HAP-1 (cell line): Measurements from ENCODE around the gene COX7A2L.

ENCODE experiments used
- DNase-seq, 2 experiments: peaks; one replicate each; pipeline ENCODE4 v3.0.0-alpha.2; 2016 to 2020; ENCODE audit warnings: low spot score in 2 of 2
- H3K27me3 ChIP-seq: fragments of 250-450 bp; sonication (Bioruptor Pico); 2 replicates; pipeline ENCODE4 v1.5.1; 2020; ENCODE audit warnings: low read depth, mild to moderate bottlenecking, moderate library complexity
- H3K36me3 ChIP-seq: fragments of 250-450 bp; sonication (Bioruptor Pico); replicated peaks from 2 replicates; pipeline ENCODE4 v1.5.1; 2020; ENCODE audit warnings: mild to moderate bottlenecking
- H3K4me1 ChIP-seq: fragments of 250-450 bp; sonication (Bioruptor Pico); 2 replicates; pipeline ENCODE4 v1.5.1; 2020; ENCODE audit warnings: mild to moderate bottlenecking
- H3K4me3 ChIP-seq: fragments of 250-450 bp; sonication (Bioruptor Pico); 2 replicates; pipeline ENCODE4 v1.5.1; 2020; ENCODE audit warnings: mild to moderate bottlenecking, moderate library complexity
- H3K9me3 ChIP-seq: fragments of 250-450 bp; sonication (Bioruptor Pico); 2 replicates; pipeline ENCODE4 v1.5.1; 2020; ENCODE audit warnings: mild to moderate bottlenecking, moderate library complexity
- in situ Hi-C: fragments of 300-500 bp; cut with MboI; formaldehyde crosslinking; loops from 3 replicates; pipeline ENCODE4 v1.14.3; 2020; ENCODE audit warnings: low sequenced_read_pairs, inconsistent platforms, mixed read lengths

The COX7A2L gene

DNA sequence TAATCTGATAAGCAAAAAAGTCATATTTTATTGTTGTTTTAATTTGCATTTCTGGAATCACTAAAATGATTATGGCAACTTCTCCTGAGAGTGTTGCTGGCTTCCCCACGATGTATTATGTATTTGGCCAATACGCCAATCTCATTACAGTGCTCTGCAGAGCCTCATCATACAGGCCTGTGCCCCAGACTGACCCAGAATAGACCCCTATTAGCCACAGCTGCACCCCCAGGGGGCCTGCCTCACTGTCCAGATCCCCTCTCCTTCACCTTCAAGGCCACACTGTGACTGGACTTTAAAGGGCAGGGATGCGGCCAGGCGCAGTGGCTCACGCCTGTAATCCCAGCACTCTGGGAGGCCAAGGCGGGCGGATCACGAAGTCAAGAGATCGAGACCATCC is 17.4 kb upstream of the COX7A2L start:
- in situ Hi-C loops: no loop called here

DNA sequence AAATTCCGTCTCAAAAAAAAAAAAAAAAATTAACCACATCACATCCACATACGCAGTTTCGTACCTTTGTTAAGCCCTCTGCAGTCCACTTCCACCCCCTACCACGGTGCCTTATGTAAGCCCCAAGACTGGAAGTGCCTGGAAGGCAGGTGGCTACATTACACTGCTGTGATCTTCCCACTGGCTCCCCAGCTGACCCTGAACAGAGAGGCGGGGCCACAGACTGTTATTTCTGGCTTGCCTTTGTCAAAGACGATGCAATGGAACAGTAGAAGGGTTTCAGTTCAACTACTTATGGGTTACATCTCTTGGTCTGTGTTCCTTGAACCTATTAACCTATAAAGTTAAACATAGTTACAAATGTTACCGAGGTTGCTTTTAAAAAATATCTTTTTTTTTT is 15.7 kb upstream of the COX7A2L start:
- Histone ChIP-seq H3K4me3 (no peak overlapping the region), H3K36me3 (no peaks in the 10 kb centered on the region), H3K9me3 (no peaks in the 10 kb centered on the region), H3K27me3 (no peaks in the 10 kb centered on the region), H3K4me1 (no peaks in the 10 kb centered on the region)
- in situ Hi-C loops: no loop called here
- no peak for DNase-seq

More for the DNA sequence above, 17.4 kb upstream of the COX7A2L start:
- H3K4me3 ChIP-seq: no peak overlapping the region
- H3K9me3 ChIP-seq: no peaks in the 10 kb centered on the region
- no peaks in the 10 kb centered on the region for H3K27me3 ChIP-seq
- no peak for DNase-seq
- no peaks in the 10 kb centered on the region for H3K4me1 ChIP-seq
- no peaks in the 10 kb centered on the region for H3K36me3 ChIP-seq

GRCh38 chr2:42372474-42373200 is 11.6 kb upstream of the COX7A2L start:
- Histone ChIP-seq H3K4me3 (no peak overlapping the region), H3K4me1 (peaks cover 13% of the 10 kb centered on the region), H3K27me3 (no peaks in the 10 kb centered on the region), H3K9me3 (no peaks in the 10 kb centered on the region), H3K36me3 (no peaks in the 10 kb centered on the region)
- in situ Hi-C loops: loop anchor here (25.0 kb wide), 1 partner anchor 290 kb away; no protein-coding TSS in a partner anchor
- no peak for DNase-seq

DNA sequence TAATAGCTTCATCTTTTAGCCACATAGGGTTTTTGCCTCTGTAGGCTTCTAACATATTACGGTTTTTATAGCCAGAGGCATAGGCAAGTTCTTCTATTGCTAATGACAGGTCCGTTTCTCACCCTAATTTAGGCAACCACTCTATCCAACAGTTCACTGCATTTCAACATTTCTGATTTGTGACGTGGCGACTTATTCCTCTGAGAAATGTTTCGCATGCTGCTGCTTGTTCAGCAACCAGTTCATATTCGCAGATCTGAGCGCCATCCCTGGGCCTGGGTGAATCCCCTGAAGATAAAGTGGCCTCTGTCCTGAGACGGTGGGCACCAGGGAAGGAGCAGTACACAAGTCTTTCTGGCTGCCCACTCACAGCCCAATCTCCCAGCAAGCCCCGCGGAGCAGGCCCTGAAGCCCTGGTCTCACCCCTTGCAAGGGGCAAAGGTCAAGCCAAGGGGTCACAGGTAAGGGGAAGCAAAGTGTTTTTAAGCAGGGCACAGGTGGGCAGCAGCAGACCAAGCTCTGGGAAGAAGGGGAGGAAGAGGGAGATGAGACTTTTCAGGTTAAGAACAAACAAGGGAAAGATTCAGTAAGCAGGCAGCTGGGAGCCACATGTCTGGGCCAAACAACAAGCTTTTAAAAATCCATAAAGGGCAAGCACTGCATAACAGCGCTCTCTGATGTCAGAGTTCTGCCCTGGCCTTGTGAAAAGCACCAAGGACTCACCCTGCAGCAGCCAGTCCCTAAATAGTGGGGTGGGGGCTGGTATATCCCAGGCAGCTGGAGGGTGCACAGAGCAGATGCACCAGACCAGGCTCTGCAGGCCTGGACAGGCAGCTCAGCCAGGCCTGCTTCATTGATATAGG is 10.8 kb upstream of the COX7A2L start:
- Histone ChIP-seq H3K36me3 (no peaks in the 10 kb centered on the region), H3K4me3 (no peak overlapping the region), H3K27me3 (no peaks in the 10 kb centered on the region), H3K9me3 (no peaks in the 10 kb centered on the region), H3K4me1 (peaks cover 13% of the 10 kb centered on the region)
- in situ Hi-C loops: loop anchor here (25.0 kb wide), 1 partner anchor 290 kb away; no protein-coding TSS in a partner anchor
- DNase-seq: no peak

DNA sequence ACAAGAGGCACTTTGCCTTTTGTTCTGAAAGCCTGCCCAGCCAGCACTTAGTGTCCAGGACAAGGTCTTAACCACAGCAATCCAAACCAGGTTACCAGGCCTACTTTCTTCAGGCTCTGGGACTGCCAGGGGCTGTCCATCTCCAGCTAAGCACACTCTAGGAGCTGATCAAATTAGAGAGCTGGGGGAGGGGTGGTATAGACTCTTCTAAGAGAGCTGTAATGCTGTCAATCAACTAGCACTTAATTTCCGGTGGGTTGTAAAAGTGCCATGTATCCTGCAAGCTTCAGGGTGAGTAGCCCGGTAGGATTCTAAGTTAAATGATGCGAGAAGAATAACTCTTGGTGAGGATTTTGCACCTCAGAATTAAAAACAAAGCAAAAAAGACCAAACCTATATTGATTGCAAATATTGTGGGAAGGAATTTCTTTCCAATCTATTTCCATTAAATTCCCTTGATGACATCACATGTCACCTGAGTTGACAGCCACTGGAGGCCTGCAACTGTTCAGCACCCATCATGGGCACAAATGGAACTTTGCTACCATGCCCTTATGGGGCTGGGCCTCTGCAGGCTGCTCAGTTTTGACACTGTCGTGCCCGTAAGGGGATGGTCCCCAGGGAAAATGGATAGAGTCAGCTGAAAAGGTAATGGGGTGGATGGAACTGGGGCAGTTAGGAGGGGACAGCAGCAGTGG is 8.7 kb upstream of the COX7A2L start:
- no peak overlapping the region for H3K4me3 ChIP-seq
- no peaks in the 10 kb centered on the region for H3K36me3 ChIP-seq
- in situ Hi-C loops: loop anchor here (25.0 kb wide), 1 partner anchor 293 kb away; no protein-coding TSS in a partner anchor
- H3K27me3 ChIP-seq: no peaks in the 10 kb centered on the region
- H3K9me3 ChIP-seq: no peaks in the 10 kb centered on the region
- DNase-seq: peak in 1 of 2 experiments; percentile 23
- peaks cover 13% of the 10 kb centered on the region for H3K4me1 ChIP-seq

DNA sequence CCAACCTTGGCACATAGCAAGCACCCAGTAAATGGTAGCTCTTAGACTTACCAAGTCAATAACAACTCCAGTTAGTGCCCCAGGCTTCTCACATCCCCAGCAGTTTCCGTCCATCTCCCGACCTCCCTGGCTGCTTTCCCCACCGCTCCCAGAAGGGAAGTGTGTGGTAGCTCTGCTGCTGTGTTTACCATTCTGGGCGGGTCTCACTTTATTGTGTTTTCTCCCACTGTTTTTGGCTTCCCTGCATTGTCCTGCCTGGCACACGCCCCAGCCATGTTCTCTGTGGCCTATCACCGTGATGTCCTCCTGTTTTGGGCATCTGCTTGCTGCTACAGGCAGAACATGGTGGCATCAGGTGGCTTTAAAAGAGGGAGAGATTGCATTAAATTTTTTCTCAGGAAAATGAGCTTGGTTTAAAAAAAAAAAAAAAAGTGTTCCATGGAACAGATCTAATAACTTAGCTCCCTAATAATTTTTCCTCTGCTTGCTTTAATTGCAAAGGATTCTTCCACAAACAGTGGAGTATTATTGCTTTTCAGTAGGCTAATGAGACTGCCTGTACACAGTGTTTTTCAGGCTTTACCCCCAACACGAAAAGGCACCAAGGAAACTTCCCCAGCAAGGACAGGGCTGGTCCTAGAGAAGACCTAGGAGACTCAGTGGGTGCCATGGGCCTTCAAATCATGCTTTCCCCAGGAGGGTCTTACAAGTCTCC is 8.0 kb upstream of the COX7A2L start:
- in situ Hi-C loops: loop anchor here (25.0 kb wide), 1 partner anchor 293 kb away; no protein-coding TSS in a partner anchor
- Histone ChIP-seq H3K27me3 (no peaks in the 10 kb centered on the region), H3K4me3 (no peak overlapping the region), H3K4me1 (peaks cover 13% of the 10 kb centered on the region), H3K9me3 (no peaks in the 10 kb centered on the region), H3K36me3 (no peaks in the 10 kb centered on the region)
- DNase-seq: peak in 1 of 2 experiments; percentile 35

GRCh38 chr2:42367835-42368234 is 6.8 kb upstream of the COX7A2L start:
- Histone ChIP-seq H3K4me1 (peaks cover 13% of the 10 kb centered on the region), H3K4me3 (no peak overlapping the region), H3K36me3 (no peaks in the 10 kb centered on the region), H3K27me3 (no peaks in the 10 kb centered on the region), H3K9me3 (no peaks in the 10 kb centered on the region)
- in situ Hi-C loops: loop anchor here (25.0 kb wide), 1 partner anchor 294 kb away; no protein-coding TSS in a partner anchor
- no peak for DNase-seq

- in situ Hi-C loops: loop anchor here (25.0 kb wide), 1 partner anchor 296 kb away; no protein-coding TSS in a partner anchor
- Histone ChIP-seq H3K27me3 (no peaks in the 10 kb centered on the region), H3K4me1 (peaks cover 18% of the 10 kb centered on the region), H3K4me3 (no peak overlapping the region), H3K9me3 (no peaks in the 10 kb centered on the region), H3K36me3 (no peaks in the 10 kb centered on the region)
- DNase-seq: no peak
Measured at GRCh38 chr2:42366411-42366810, 5.4 kb upstream of the COX7A2L start.

DNA sequence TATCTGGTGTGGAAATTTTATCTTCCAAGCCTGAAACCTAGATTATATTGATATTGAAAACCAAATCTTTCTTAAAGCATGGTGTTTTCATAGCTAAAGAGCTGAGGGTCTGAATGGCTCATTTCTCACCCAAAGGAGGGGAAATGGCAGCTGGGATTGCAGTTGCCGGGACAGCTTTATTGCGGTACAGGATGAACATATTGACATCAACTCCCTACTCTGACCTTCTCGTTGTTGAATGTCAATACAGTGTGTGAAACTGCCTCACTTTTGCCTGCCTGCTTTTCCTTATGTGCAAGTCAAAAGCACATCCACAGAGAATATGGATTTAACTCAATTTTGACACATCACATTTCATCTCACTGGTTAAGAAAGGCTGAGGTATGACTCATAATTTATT is 3.6 kb upstream of the COX7A2L start:
- in situ Hi-C loops: loop anchor here (25.0 kb wide), 1 partner anchor 298 kb away; no protein-coding TSS in a partner anchor
- no peaks in the 10 kb centered on the region; the same call in 1 of the 2 replicates for H3K36me3 ChIP-seq
- no peaks in the 10 kb centered on the region for H3K9me3 ChIP-seq
- no peak for DNase-seq
- no peaks in the 10 kb centered on the region for H3K27me3 ChIP-seq
- no peak overlapping the region for H3K4me3 ChIP-seq
- peaks cover 17% of the 10 kb centered on the region for H3K4me1 ChIP-seq

GRCh38 chr2:42363413-42363812 is 2.4 kb upstream of the COX7A2L start:
- H3K9me3 ChIP-seq: no peaks in the 10 kb centered on the region
- H3K4me3 ChIP-seq: no peak overlapping the region
- in situ Hi-C loops: loop anchor here (25.0 kb wide), 1 partner anchor 299 kb away; no protein-coding TSS in a partner anchor
- H3K36me3 ChIP-seq: no peaks in the 10 kb centered on the region; the same call in 1 of the 2 replicates
- DNase-seq: no peak
- no peaks in the 10 kb centered on the region for H3K27me3 ChIP-seq
- peaks cover 14% of the 10 kb centered on the region for H3K4me1 ChIP-seq

DNA sequence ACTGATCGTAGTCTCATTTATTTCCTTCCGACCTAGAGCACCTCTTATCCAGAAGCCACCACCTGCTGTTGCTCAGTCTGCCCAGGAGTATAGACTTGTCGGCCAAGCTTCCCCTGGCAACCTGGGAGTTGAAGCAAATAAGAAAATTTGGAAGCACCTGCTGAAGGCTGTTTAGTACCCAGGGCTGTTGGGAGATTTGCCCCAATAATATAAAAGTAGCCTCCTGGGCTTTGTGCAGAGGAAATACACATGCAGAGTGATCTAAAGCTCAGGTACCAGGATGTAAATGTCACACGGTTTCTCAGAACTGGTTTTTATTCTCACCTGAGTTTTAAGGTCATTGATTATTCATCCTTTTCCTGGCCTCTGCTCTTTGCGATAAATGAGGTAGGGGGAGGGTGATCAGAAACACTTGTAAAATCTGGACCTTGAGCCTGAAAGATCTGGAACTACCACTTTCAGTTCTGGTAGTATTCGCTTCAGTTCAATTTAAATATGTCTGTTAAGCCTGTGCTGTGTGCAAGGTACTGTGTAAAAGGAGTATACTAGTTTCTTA is 789 bp upstream of the COX7A2L start:
- H3K4me3 ChIP-seq: peak overlapping the region; percentile 96
- H3K9me3 ChIP-seq: no peaks in the 10 kb centered on the region
- DNase-seq: no peak
- in situ Hi-C loops: loop anchor here (25.0 kb wide), 1 partner anchor 300 kb away; no protein-coding TSS in a partner anchor
- no peaks in the 10 kb centered on the region; the same call in 1 of the 2 replicates for H3K36me3 ChIP-seq
- H3K27me3 ChIP-seq: no peaks in the 10 kb centered on the region
- peaks cover 10% of the 10 kb centered on the region for H3K4me1 ChIP-seq

GRCh38 chr2:42360493-42360889 is 526 bp downstream of the COX7A2L start:
- Histone ChIP-seq H3K4me1 (peaks cover 10% of the 10 kb centered on the region), H3K4me3 (peak overlapping the region; percentile 96), H3K27me3 (no peaks in the 10 kb centered on the region), H3K9me3 (no peaks in the 10 kb centered on the region), H3K36me3 (no peaks in the 10 kb centered on the region; the same call in 1 of the 2 replicates)
- DNase-seq: no peak
- in situ Hi-C loops: loop anchor here (25.0 kb wide), 1 partner anchor 302 kb away; no protein-coding TSS in a partner anchor
